SH-SY5Y (cell line): ENCODE data around the gene IGFBPL1.

Source experiments
- GATA2 ChIP-seq: IDR thresholded peaks from 2 replicates; pipeline ENCODE4 v1.6.1; 2011; ENCODE audit warnings: mild to moderate bottlenecking, low read depth, low read length
- GATA3 ChIP-seq: IDR thresholded peaks from 2 replicates; pipeline ENCODE4 v1.6.1; 2011; ENCODE audit warnings: low read depth, mild to moderate bottlenecking, low read length, moderate library complexity

GRCh38 chr9:38447703-38448102 is 23.4 kb upstream of the IGFBPL1 start:
- TF ChIP-seq GATA2, result no peak
- no peak for TF ChIP-seq GATA3
